Tibial nerve (tissue), 3 donors: ENCODE results near the gene SP2.

Experiments used
- POLR2A ChIP-seq, 2 donors: fragments of 450-650 bp; IDR thresholded peaks; one replicate each; pipeline ENCODE4 v1.6.1; 2017; ENCODE audit warnings: antibody characterized with exemption in 2 of 2, mild to moderate bottlenecking in 2 of 2, moderate library complexity in 2 of 2
- TF ChIP-seq, protein P1 (sequence below), 5 experiments: fragments of 200-600 bp in 3 of 5; fragments of 450-650 bp in 2 of 5; sonication (generic) in 3 of 5; IDR thresholded peaks; one replicate each; pipeline ENCODE4 v1.5.1; 2016 to 2019; ENCODE audit warnings: antibody characterized with exemption in 5 of 5, mild to moderate bottlenecking in 3 of 5, moderate library complexity in 2 of 5

DNA sequence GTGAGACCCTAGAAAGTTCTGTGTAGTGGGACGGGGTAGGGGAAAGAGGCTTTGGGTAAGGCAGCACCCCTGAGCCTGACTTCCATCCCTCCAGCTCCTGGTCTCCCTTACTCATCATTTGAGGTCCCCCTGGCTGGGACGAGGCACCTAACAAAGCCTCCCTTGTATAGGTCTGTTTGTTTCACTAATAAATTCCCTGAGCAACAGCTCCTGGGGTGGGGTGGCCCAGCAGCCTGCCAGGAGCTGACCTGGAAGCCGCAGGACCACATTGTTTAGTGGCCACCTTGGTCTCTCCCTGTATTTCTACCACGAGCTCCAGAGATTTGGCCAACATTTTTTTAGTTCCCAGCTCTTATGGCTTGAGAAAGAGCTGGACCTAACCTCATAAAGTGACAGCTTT, 54.4 kb downstream of the SP2 start:
- TF ChIP-seq, protein P1, sequence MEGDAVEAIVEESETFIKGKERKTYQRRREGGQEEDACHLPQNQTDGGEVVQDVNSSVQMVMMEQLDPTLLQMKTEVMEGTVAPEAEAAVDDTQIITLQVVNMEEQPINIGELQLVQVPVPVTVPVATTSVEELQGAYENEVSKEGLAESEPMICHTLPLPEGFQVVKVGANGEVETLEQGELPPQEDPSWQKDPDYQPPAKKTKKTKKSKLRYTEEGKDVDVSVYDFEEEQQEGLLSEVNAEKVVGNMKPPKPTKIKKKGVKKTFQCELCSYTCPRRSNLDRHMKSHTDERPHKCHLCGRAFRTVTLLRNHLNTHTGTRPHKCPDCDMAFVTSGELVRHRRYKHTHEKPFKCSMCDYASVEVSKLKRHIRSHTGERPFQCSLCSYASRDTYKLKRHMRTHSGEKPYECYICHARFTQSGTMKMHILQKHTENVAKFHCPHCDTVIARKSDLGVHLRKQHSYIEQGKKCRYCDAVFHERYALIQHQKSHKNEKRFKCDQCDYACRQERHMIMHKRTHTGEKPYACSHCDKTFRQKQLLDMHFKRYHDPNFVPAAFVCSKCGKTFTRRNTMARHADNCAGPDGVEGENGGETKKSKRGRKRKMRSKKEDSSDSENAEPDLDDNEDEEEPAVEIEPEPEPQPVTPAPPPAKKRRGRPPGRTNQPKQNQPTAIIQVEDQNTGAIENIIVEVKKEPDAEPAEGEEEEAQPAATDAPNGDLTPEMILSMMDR (IDR thresholded peaks at IDR 0.05): no peak
- TF ChIP-seq POLR2A (IDR thresholded peaks at IDR 0.05): no peak
